Thyroid gland (tissue), 4 donors: ENCODE results near the gene CANX.

ENCODE experiments used
- CTCF ChIP-seq, 6 experiments: fragments of 200-600 bp in 3 of 6; fragments of 450-650 bp in 3 of 6; sonication (generic) in 3 of 6; IDR thresholded peaks; one replicate each; pipeline ENCODE4 v1.5.1; 2016 to 2019; ENCODE audit warnings: antibody characterized with exemption in 6 of 6, mild to moderate bottlenecking in 2 of 6, inconsistent platforms in 1 of 6, moderate library complexity in 1 of 6
- POLR2A ChIP-seq, 2 donors: fragments of 450-650 bp; IDR thresholded peaks; one replicate each; pipeline ENCODE4 v1.6.1; 2017; ENCODE audit warnings: antibody characterized with exemption in 2 of 2, mild to moderate bottlenecking in 2 of 2, moderate library complexity in 1 of 2

- TF ChIP-seq CTCF (IDR thresholded peaks at IDR 0.05) (no peak), POLR2A (IDR thresholded peaks at IDR 0.05) (no peak)
These were observed 17.5 kb downstream of the CANX start for GRCh38 chr5:179716286-179716685.
